ENCODE measurements around the gene CTXN1.

CTXN1 gene

DNA sequence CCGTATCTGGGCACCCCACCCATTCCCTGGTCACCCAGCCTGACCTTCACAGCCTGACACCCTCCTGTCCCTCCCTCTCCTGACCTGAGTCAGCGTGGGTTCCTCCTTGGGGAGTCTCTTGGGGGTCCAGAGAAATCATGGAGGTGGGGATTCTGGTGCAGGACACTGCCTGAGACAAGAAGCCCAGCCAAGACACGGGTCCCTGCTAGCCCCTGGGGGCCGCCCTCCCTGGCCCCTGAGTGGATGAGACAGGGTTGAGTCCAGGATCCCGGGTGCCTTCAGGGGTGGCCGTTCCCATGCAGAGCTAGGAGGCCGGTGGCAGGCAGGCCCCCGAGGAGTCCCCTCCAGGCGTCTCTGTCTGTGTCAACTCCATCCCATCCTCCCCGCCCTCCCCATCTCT is 20.7 kb downstream of the CTXN1 start:
- no peaks in the 10 kb centered on the region for H3K27me3 ChIP-seq (ENCODE audit: control insufficient read depth, insufficient read depth, low read length)
- H3K9ac ChIP-seq (ENCODE audit: low read length) = peak overlapping the region; percentile 86
- no peaks in the 10 kb centered on the region for H3K36me3 ChIP-seq (ENCODE audit: control insufficient read depth, insufficient read depth, low read length)
- peaks cover 16% of the 10 kb centered on the region for H3K4me1 ChIP-seq (ENCODE audit: control insufficient read depth, insufficient read depth, low read length)
- H3K4me3 ChIP-seq (ENCODE audit: low read length) = peak overlapping the region; percentile 72
- no peaks in the 10 kb centered on the region for H3K9me3 ChIP-seq (ENCODE audit: control insufficient read depth, low read length)

DNA sequence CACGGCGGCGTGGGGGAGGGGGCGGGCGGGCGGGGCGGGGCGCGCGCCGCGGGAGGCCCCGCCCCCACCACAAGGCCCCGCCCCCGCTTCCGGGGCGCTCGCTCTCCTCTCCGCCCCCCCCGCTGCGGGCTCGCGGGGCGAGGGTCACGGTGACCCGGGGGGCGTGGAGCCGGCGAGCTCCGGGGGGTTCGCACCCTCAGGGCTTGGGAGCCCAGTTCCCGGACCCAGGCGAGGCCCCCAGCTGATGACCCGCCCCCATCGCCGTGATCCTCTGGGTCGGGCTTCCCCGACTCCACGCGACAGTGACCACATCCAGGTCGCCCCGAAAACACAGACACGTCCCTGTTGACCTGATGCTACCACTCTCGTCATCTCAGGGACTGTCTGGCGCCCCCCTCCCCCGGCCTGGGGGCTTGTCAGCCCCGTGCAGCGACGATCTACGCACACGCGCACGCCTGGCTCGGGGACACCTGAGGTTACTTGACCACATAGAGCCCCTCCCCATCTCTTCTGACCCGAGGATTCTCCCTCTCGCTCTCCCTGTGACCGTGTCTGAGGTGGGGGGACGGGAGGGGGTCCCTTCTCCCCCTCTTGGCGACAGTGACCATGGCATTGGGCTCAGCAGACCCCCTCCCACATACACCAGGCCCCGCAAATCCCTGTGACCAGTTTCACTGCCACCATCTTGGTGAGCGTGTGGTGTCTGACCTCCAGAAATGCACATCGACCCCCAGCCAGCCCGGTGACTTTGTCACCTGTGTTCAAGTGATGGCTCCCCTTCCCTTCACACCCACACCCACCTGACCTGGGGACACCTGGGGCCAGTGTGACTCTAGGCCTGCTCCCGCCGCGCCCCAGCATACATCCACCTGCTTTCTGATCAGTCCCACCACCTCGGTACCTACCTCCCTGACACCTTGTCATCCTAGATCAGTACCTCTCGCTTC is 21.6 kb downstream of the CTXN1 start:
- Histone ChIP-seq H3K36me3 (ENCODE audit: control insufficient read depth, insufficient read depth, low read length) (no peaks in the 10 kb centered on the region), H3K27me3 (ENCODE audit: control insufficient read depth, insufficient read depth, low read length) (no peaks in the 10 kb centered on the region), H3K4me3 (ENCODE audit: low read length) (peak overlapping the region; percentile 72), H3K9me3 (ENCODE audit: control insufficient read depth, low read length) (no peaks in the 10 kb centered on the region), H3K9ac (ENCODE audit: low read length) (peak overlapping the region; percentile 86), H3K4me1 (ENCODE audit: control insufficient read depth, insufficient read depth, low read length) (peaks cover 16% of the 10 kb centered on the region)

DNA sequence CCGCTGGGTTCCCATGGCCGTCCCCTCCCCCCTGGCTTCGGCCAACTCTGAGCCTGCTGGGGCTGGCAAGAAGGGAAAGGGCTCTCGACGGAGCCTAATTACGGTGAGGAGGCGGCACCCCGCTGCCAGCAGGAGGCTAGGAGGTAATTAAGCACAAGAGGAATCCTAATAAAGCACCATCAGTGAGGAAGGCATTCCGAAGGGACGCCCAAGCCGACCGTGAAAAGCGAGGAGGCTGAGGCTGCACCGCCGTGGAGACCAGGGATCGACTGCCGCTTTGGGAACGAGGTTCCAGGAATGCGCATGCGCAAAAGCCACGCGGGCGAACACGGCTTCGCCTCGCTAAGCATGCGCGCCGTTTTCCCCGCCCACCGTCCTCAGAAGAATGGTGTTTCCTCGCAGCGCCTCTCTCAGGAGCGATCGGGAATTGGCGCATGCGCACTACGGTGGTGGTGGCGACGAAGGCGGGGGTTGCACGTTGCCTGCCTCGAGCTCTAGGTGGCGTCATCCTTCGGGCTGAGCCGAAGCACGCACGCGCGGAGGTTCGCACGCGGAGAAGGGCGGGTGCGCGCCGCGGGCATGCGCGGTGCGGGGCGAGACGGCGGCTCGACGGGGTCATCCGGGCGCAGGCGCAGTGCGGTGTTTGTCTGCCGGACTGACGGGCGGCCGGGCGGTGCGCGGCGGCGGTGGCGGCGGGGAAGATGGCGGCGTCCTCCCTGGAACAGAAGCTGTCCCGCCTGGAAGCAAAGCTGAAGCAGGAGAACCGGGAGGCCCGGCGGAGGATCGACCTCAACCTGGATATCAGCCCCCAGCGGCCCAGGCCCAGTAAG is 22.5 kb downstream of the CTXN1 start, which contains the start of gene MAP2K7:
MAP2K7 (plus strand) TSS at position 634 of the 830 bp plus-strand sequence; CDS start at position 702, 68 bp downstream.
- H3K36me3 ChIP-seq (ENCODE audit: control insufficient read depth, insufficient read depth, low read length) = no peaks in the 10 kb centered on the region
- H3K27me3 ChIP-seq (ENCODE audit: control insufficient read depth, insufficient read depth, low read length) = no peaks in the 10 kb centered on the region
- H3K9ac ChIP-seq (ENCODE audit: low read length) = peak within 1 kb of the TSS; percentile 86
- H3K9me3 ChIP-seq (ENCODE audit: control insufficient read depth, low read length) = no peaks in the 10 kb centered on the region
- peaks cover 16% of the 10 kb centered on the region for H3K4me1 ChIP-seq (ENCODE audit: control insufficient read depth, insufficient read depth, low read length)
- H3K4me3 ChIP-seq (ENCODE audit: low read length) = peak within 1 kb of the TSS; percentile 72

DNA sequence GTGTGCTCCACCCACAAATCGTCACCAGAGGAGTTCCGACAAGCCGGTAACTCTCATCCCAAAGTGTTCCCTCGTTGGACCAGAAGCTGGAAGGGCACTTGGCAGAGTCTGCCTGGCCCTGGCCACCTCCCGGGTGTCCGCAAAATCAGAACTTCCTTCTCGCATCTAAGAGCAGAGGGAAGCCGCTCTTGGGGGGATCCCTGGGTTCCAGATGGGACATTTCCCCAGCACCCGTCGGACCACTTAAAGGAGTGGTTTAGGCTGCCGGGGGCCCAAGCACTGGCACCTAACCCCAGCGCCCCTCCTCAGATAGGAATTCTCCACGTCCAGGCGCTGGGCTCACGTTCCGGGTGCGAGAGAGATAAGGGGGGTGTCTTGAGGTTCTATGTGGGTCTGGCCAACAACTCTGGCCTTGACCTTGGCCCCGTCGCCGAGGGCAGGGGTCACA is 23.1 kb downstream of the CTXN1 start:
- peaks cover 16% of the 10 kb centered on the region for H3K4me1 ChIP-seq (ENCODE audit: control insufficient read depth, insufficient read depth, low read length)
- no peaks in the 10 kb centered on the region for H3K36me3 ChIP-seq (ENCODE audit: control insufficient read depth, insufficient read depth, low read length)
- no peaks in the 10 kb centered on the region for H3K9me3 ChIP-seq (ENCODE audit: control insufficient read depth, low read length)
- H3K9ac ChIP-seq (ENCODE audit: low read length) = peak overlapping the region; percentile 76
- no peaks in the 10 kb centered on the region for H3K27me3 ChIP-seq (ENCODE audit: control insufficient read depth, insufficient read depth, low read length)
- H3K4me3 ChIP-seq (ENCODE audit: low read length) = peak overlapping the region; percentile 66

GRCh38 chr19:7901337-7901736 is 24.6 kb downstream of the CTXN1 start:
- no peaks in the 10 kb centered on the region for H3K36me3 ChIP-seq (ENCODE audit: control insufficient read depth, insufficient read depth, low read length)
- no peaks in the 10 kb centered on the region for H3K27me3 ChIP-seq (ENCODE audit: control insufficient read depth, insufficient read depth, low read length)
- H3K4me1 ChIP-seq (ENCODE audit: control insufficient read depth, insufficient read depth, low read length) = peaks cover 16% of the 10 kb centered on the region
- no peak overlapping the region for H3K9ac ChIP-seq (ENCODE audit: low read length)
- no peak overlapping the region for H3K4me3 ChIP-seq (ENCODE audit: low read length)
- no peaks in the 10 kb centered on the region for H3K9me3 ChIP-seq (ENCODE audit: control insufficient read depth, low read length)

DNA sequence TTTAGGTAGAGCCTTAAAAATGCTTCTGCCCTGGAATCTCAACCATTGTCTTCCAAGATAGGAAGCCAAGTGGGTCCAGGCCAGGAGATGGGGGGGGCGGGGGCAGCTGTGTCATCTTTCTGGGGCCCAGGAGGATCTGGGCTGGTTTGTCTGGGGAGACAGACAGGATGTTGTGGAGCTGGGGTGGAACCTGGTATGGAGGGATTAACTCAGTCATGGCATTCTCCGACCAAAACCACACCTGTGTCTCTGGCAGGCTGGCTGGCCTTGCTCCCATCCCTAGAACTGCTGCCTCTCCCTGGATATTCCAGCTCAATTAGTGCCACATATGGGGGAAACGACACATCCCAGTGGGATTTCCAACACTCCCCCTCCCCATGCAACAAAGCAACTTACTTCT is 25.0 kb downstream of the CTXN1 start:
- Histone ChIP-seq H3K9ac (ENCODE audit: low read length) (no peak overlapping the region), H3K9me3 (ENCODE audit: control insufficient read depth, low read length) (no peaks in the 10 kb centered on the region), H3K27me3 (ENCODE audit: control insufficient read depth, insufficient read depth, low read length) (no peaks in the 10 kb centered on the region), H3K4me3 (ENCODE audit: low read length) (no peak overlapping the region), H3K36me3 (ENCODE audit: control insufficient read depth, insufficient read depth, low read length) (no peaks in the 10 kb centered on the region), H3K4me1 (ENCODE audit: control insufficient read depth, insufficient read depth, low read length) (peaks cover 16% of the 10 kb centered on the region)

DNA sequence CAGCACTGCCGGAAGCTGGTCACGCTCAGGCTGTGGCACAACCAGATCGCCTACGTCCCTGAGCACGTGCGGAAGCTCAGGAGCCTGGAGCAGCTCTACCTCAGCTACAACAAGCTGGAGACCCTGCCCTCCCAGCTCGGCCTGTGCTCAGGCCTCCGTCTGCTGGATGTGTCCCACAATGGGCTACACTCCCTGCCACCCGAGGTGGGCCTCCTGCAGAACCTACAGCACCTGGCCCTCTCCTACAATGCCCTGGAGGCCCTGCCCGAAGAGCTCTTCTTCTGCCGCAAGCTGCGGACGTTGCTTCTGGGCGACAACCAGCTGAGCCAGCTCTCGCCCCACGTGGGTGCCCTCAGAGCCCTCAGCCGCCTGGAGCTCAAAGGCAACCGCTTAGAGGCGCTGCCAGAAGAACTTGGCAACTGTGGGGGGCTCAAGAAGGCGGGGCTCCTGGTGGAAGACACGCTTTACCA is 25.5 kb downstream of the CTXN1 start:
- no peak overlapping the region for H3K4me3 ChIP-seq (ENCODE audit: low read length)
- H3K4me1 ChIP-seq (ENCODE audit: control insufficient read depth, insufficient read depth, low read length) = peaks cover 16% of the 10 kb centered on the region
- H3K9ac ChIP-seq (ENCODE audit: low read length) = no peak overlapping the region
- no peaks in the 10 kb centered on the region for H3K9me3 ChIP-seq (ENCODE audit: control insufficient read depth, low read length)
- H3K36me3 ChIP-seq (ENCODE audit: control insufficient read depth, insufficient read depth, low read length) = no peaks in the 10 kb centered on the region
- H3K27me3 ChIP-seq (ENCODE audit: control insufficient read depth, insufficient read depth, low read length) = no peaks in the 10 kb centered on the region

DNA sequence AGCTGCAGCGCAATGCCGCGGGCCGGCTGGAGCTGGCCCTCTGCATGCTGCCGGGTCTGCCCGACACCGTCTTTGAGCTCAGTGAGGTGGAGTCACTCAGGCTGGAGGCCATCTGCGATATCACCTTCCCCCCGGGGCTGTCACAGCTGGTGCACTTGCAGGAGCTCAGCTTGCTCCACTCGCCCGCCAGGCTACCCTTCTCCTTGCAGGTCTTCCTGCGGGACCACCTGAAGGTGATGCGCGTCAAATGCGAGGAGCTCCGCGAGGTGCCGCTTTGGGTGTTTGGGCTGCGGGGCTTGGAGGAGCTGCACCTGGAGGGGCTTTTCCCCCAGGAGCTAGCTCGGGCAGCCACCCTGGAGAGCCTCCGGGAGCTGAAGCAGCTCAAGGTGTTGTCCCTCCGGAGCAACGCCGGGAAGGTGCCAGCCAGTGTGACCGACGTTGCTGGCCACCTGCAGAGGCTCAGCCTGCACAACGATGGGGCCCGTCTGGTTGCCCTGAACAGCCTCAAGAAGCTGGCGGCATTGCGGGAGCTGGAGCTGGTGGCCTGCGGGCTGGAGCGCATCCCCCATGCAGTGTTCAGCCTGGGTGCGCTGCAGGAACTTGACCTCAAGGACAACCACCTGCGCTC is 26.1 kb downstream of the CTXN1 start:
- no peak overlapping the region for H3K9ac ChIP-seq (ENCODE audit: low read length)
- no peaks in the 10 kb centered on the region for H3K27me3 ChIP-seq (ENCODE audit: control insufficient read depth, insufficient read depth, low read length)
- H3K36me3 ChIP-seq (ENCODE audit: control insufficient read depth, insufficient read depth, low read length) = no peaks in the 10 kb centered on the region
- peaks cover 16% of the 10 kb centered on the region for H3K4me1 ChIP-seq (ENCODE audit: control insufficient read depth, insufficient read depth, low read length)
- H3K4me3 ChIP-seq (ENCODE audit: low read length) = no peak overlapping the region
- no peaks in the 10 kb centered on the region for H3K9me3 ChIP-seq (ENCODE audit: control insufficient read depth, low read length)

- peaks cover 19% of the 10 kb centered on the region for H3K4me1 ChIP-seq (ENCODE audit: control insufficient read depth, insufficient read depth, low read length)
- no peak overlapping the region for H3K9ac ChIP-seq (ENCODE audit: low read length)
- no peaks in the 10 kb centered on the region for H3K9me3 ChIP-seq (ENCODE audit: control insufficient read depth, low read length)
- no peak overlapping the region for H3K4me3 ChIP-seq (ENCODE audit: low read length)
- H3K27me3 ChIP-seq (ENCODE audit: control insufficient read depth, insufficient read depth, low read length) = no peaks in the 10 kb centered on the region
- H3K36me3 ChIP-seq (ENCODE audit: control insufficient read depth, insufficient read depth, low read length) = no peaks in the 10 kb centered on the region
Measured at GRCh38 chr19:7898967-7899366, 27.0 kb downstream of the CTXN1 start.

DNA sequence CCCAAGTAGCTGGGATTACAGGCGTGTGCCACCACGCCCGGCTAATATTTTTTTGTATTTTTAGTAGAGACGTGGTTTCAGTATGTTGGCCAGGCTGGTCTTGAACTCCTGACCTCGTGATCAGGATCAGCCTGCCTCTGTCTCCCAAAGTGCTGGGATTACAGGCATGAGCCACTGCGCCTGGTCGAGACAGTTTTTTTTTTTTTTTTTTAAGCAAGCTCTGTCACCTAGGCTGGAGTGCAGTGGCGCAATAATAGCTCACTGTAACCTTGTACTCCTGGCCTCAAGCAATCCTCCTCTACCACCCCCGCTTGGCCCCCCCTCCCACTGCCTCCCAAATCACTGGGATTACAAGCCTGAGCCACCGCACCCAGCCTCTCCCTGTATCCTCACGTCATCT is 28.6 kb downstream of the CTXN1 start:
- H3K27me3 ChIP-seq (ENCODE audit: control insufficient read depth, insufficient read depth, low read length) = no peaks in the 10 kb centered on the region
- peaks cover 14% of the 10 kb centered on the region for H3K4me1 ChIP-seq (ENCODE audit: control insufficient read depth, insufficient read depth, low read length)

GRCh38 chr19:7895565-7895964 is 30.4 kb downstream of the CTXN1 start:
- no peaks in the 10 kb centered on the region for H3K27me3 ChIP-seq (ENCODE audit: control insufficient read depth, insufficient read depth, low read length)
- no peaks in the 10 kb centered on the region for H3K9me3 ChIP-seq (ENCODE audit: control insufficient read depth, low read length)
- no peaks in the 10 kb centered on the region for H3K36me3 ChIP-seq (ENCODE audit: control insufficient read depth, insufficient read depth, low read length)
- H3K9ac ChIP-seq (ENCODE audit: low read length) = no peak overlapping the region
- H3K4me3 ChIP-seq (ENCODE audit: low read length) = no peak overlapping the region
- H3K4me1 ChIP-seq (ENCODE audit: control insufficient read depth, insufficient read depth, low read length) = peaks cover 14% of the 10 kb centered on the region

More for the DNA sequence above, 28.6 kb downstream of the CTXN1 start:
- Histone ChIP-seq H3K4me3 (ENCODE audit: low read length) (no peak overlapping the region), H3K9ac (ENCODE audit: low read length) (no peak overlapping the region), H3K36me3 (ENCODE audit: control insufficient read depth, insufficient read depth, low read length) (no peaks in the 10 kb centered on the region), H3K9me3 (ENCODE audit: control insufficient read depth, low read length) (no peaks in the 10 kb centered on the region)

All from mucosa of stomach (tissue), 1 donor.